IMR-90 (cell line): Measurements from ENCODE around the gene AKR7A2.

Source experiments
- CHD1 ChIP-seq: IDR thresholded peaks from 2 replicates; pipeline ENCODE4 v1.6.1; 2012; ENCODE audit warnings: low read depth, low read length, improper control_type of control experiment
- CTCF ChIP-seq: conservative IDR thresholded peaks from 2 replicates; pipeline ENCODE4 v1.5.1; 2012; ENCODE audit warnings: mild to moderate bottlenecking, low read depth, low read length, improper control_type of control experiment
- ELK1 ChIP-seq: fragments of 150-350 bp; IDR thresholded peaks from 2 replicates; pipeline ENCODE4 v1.6.1; 2016; ENCODE audit warnings: low read depth, mild to moderate bottlenecking, low read length, moderate library complexity, borderline replicate concordance
- FOS ChIP-seq: fragments of 150-350 bp; IDR thresholded peaks from 2 replicates; pipeline ENCODE4 v1.6.1; 2016; ENCODE audit warnings: low read depth, low read length
- MXI1 ChIP-seq: IDR thresholded peaks from 2 replicates; pipeline ENCODE4 v1.6.1; 2012; ENCODE audit warnings: low read depth, mild to moderate bottlenecking, low read length, moderate library complexity, borderline replicate concordance
- NFE2L2 ChIP-seq: fragments of 150-350 bp; IDR thresholded peaks from 2 replicates; pipeline ENCODE4 v1.6.1; 2016; ENCODE audit warnings: low read depth, mild to moderate bottlenecking, low read length
- POLR2A ChIP-seq: IDR thresholded peaks from 2 replicates; pipeline ENCODE4 v1.6.1; 2012; ENCODE audit warnings: mild to moderate bottlenecking, low read depth, low read length
- RAD21 ChIP-seq: IDR thresholded peaks from 2 replicates; pipeline ENCODE4 v1.6.1; 2012; ENCODE audit warnings: low read length, improper control_type of control experiment
- RCOR1 ChIP-seq: IDR thresholded peaks from 2 replicates; pipeline ENCODE4 v1.6.1; 2012; ENCODE audit warnings: mild to moderate bottlenecking, low read length, improper control_type of control experiment; ENCODE audit not compliant: insufficient replicate concordance
- SMC3 ChIP-seq: fragments of 150-350 bp; IDR thresholded peaks from 2 replicates; pipeline ENCODE4 v1.6.1; 2016; ENCODE audit warnings: low read depth, mild to moderate bottlenecking, antibody characterized with exemption, low read length, moderate library complexity
- USF2 ChIP-seq: fragments of 150-350 bp; IDR thresholded peaks from 2 replicates; pipeline ENCODE4 v1.6.1; 2017; ENCODE audit warnings: mild to moderate bottlenecking, antibody characterized with exemption, low read length, low read depth

GRCh38 chr1:19359357-19359756, 47.4 kb upstream of the AKR7A2 start:
- TF ChIP-seq CTCF, result no peak
- no peak for TF ChIP-seq FOS
- no peak for TF ChIP-seq RCOR1
- TF ChIP-seq NFE2L2, result no peak
- no peak for TF ChIP-seq POLR2A
- TF ChIP-seq RAD21, result no peak
- no peak for TF ChIP-seq USF2
- TF ChIP-seq SMC3, result no peak
- TF ChIP-seq ELK1, result no peak
- TF ChIP-seq CHD1, result no peak
- TF ChIP-seq MXI1, result no peak
